ENCODE data around the gene CCL4.

Gene CCL4

DNA sequence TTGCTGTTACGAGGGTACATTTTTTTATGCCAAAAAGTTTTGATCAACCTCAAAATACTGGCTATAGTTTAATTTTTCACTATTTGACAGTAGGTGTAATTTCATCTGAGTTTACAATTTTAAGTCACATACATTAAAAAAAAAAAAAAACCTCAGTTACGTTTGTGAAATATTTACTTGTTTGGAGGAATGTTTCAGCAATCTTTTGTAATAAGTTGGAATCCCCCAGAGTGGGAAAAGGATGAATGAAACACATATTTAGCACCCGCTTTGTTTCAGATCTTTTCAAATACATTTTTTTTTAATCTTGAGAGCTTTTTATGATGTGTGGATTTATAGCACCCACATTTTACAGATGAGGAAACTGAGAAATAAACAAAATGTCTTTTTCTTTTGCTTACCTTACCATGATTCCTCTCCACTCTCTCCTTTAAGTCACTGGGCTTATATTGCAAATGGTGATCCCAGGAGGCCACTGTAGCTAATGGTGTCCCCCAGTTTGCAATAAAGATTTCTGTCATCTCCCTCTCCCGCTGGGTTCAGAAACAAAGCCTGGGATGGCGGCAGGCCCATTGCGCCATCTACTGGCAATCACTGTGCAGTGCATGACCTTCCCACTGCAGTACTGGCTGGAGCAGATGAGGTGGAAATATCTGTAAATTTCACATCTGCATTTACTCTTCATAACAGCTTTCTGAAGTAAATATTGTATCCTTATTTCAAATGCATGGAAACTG lies 45.1 kb downstream of the CCL4 start:
- Histone ChIP-seq H3K27ac (ENCODE audit: low read depth, low read length) (no peak overlapping the region), H3K36me3 (ENCODE audit: control insufficient read depth, low read length) (no peaks in the 10 kb centered on the region), H3K4me3 (ENCODE audit: low read length) (no peak overlapping the region), H3K9me2 (replicated peaks; ENCODE audit: control insufficient read depth, low read length) (no peaks in the 10 kb centered on the region), H3K4me2 (ENCODE audit: low read length) (no peak overlapping the region), H4K20me1 (ENCODE audit: control insufficient read depth, insufficient read depth, low read depth, low read length) (no peaks in the 10 kb centered on the region), H3F3A (ENCODE audit: control insufficient read depth, insufficient read depth) (no peaks in the 10 kb centered on the region), H3K4me1 (ENCODE audit: control insufficient read depth, low read length) (no peaks in the 10 kb centered on the region), H3K27me3 (ENCODE audit: control insufficient read depth, low read length) (peaks cover 41% of the 10 kb centered on the region), H3K9me3 (ENCODE audit: control insufficient read depth, insufficient read depth, low read length) (no peaks in the 10 kb centered on the region), H3K79me2 (ENCODE audit: control insufficient read depth, low read length) (no peaks in the 10 kb centered on the region)
- TF ChIP-seq EZH2phosphoT487 (IDR thresholded peaks at IDR 0.05; ENCODE audit: borderline replicate concordance, low read length): no peak
- TF ChIP-seq, protein P1, sequence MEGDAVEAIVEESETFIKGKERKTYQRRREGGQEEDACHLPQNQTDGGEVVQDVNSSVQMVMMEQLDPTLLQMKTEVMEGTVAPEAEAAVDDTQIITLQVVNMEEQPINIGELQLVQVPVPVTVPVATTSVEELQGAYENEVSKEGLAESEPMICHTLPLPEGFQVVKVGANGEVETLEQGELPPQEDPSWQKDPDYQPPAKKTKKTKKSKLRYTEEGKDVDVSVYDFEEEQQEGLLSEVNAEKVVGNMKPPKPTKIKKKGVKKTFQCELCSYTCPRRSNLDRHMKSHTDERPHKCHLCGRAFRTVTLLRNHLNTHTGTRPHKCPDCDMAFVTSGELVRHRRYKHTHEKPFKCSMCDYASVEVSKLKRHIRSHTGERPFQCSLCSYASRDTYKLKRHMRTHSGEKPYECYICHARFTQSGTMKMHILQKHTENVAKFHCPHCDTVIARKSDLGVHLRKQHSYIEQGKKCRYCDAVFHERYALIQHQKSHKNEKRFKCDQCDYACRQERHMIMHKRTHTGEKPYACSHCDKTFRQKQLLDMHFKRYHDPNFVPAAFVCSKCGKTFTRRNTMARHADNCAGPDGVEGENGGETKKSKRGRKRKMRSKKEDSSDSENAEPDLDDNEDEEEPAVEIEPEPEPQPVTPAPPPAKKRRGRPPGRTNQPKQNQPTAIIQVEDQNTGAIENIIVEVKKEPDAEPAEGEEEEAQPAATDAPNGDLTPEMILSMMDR (IDR thresholded peaks at IDR 0.05; ENCODE audit: low read depth, low read length, poor library complexity, severe bottlenecking): peak; percentile 96

DNA sequence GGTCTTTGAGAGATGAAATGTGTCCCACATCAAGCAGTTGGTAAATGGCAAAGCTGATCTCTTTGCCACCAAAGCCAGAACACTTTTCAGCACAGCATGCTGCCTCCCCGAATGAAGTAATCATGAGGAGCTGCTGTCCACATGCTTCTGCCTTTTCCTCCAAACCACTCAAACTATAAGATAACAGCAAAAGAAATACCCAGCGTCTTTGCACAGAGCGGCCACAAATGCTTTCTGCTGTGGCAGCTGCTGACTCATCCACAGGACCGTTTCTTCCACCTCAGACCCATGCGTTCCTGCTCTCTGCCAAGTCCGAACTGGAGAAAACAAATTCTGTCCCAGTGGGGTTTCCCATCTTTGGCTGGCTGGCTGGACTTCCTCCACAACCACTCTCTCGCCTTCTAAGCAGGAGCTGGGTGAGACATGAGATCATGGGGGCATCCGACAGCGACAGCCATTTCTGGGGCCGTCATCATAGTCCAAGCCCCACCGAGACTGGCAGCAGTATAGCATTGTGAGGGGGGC lies 45.7 kb downstream of the CCL4 start:
- Histone ChIP-seq H3K4me1 (ENCODE audit: control insufficient read depth, low read length) (no peaks in the 10 kb centered on the region), H3K27me3 (ENCODE audit: control insufficient read depth, low read length) (peaks cover 43% of the 10 kb centered on the region), H3K27ac (ENCODE audit: low read depth, low read length) (no peak overlapping the region), H3K36me3 (ENCODE audit: control insufficient read depth, low read length) (no peaks in the 10 kb centered on the region), H3K9me2 (replicated peaks; ENCODE audit: control insufficient read depth, low read length) (no peaks in the 10 kb centered on the region), H4K20me1 (ENCODE audit: control insufficient read depth, insufficient read depth, low read depth, low read length) (no peaks in the 10 kb centered on the region), H3K9me3 (ENCODE audit: control insufficient read depth, insufficient read depth, low read length) (no peaks in the 10 kb centered on the region), H3K4me2 (ENCODE audit: low read length) (no peak overlapping the region), H3K79me2 (ENCODE audit: control insufficient read depth, low read length) (no peaks in the 10 kb centered on the region), H3F3A (ENCODE audit: control insufficient read depth, insufficient read depth) (no peaks in the 10 kb centered on the region), H3K4me3 (ENCODE audit: low read length) (no peak overlapping the region)
- TF ChIP-seq, protein P1 (IDR thresholded peaks at IDR 0.05; ENCODE audit: low read depth, low read length, poor library complexity, severe bottlenecking): no peak
- TF ChIP-seq EZH2phosphoT487 (IDR thresholded peaks at IDR 0.05; ENCODE audit: borderline replicate concordance, low read length): no peak

DNA sequence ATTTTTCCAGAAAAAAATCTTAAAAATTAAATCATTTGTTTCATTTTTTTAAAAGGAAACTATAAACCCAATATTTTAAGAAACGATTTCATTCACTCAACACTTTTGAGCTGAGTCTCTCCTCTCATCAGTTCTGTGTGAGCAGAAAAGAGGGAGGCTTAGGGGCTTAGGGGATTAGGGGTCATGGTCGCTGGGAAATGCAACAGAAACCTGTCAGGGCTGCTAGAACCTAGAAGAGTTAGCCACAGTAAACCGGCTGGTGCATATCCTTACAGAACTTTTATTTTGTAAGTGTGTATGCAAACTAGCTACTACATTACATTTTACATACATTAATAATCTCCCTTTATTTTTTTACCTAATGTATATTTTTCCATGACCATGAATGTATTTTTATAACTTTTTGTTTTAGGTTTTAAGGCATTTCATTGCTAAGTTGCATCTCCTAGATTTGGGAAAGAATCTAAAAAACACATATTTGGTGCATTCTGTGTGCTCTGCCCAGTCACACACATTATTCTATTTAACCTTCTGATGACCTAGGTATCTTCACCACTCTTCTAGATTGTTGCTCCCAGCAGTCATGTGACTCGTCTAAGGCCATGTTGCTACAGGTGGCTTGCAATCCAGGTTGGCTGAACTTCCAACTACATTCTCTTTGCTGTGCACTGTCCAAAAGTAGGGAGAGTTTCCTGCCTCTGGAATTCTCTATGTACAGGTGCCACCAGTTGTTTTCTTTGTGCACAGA lies 48.4 kb downstream of the CCL4 start:
- H3K4me3 ChIP-seq (ENCODE audit: low read length): no peak overlapping the region
- no peaks in the 10 kb centered on the region for H3K9me3 ChIP-seq (ENCODE audit: control insufficient read depth, insufficient read depth, low read length)
- H3K79me2 ChIP-seq (ENCODE audit: control insufficient read depth, low read length): no peaks in the 10 kb centered on the region
- no peaks in the 10 kb centered on the region for H3K36me3 ChIP-seq (ENCODE audit: control insufficient read depth, low read length)
- H3K4me1 ChIP-seq (ENCODE audit: control insufficient read depth, low read length): no peaks in the 10 kb centered on the region
- H3K27me3 ChIP-seq (ENCODE audit: control insufficient read depth, low read length): peaks cover 33% of the 10 kb centered on the region
- TF ChIP-seq, protein P1 (IDR thresholded peaks at IDR 0.05; ENCODE audit: low read depth, low read length, poor library complexity, severe bottlenecking): no peak
- no peak for TF ChIP-seq EZH2phosphoT487 (IDR thresholded peaks at IDR 0.05; ENCODE audit: borderline replicate concordance, low read length)
- H3F3A ChIP-seq (ENCODE audit: control insufficient read depth, insufficient read depth): no peaks in the 10 kb centered on the region
- no peak overlapping the region for H3K4me2 ChIP-seq (ENCODE audit: low read length)
- H3K9me2 ChIP-seq (replicated peaks; ENCODE audit: control insufficient read depth, low read length): no peaks in the 10 kb centered on the region
- H4K20me1 ChIP-seq (ENCODE audit: control insufficient read depth, insufficient read depth, low read depth, low read length): no peaks in the 10 kb centered on the region
- no peak overlapping the region for H3K27ac ChIP-seq (ENCODE audit: low read depth, low read length)

All from DOHH2 (cell line).